ENCODE data around the gene FXYD5.

FXYD5 gene

GRCh38 chr19:35160629-35161433 is 6.3 kb downstream of the FXYD5 start:
- Histone ChIP-seq H3K4me3 (ENCODE audit: low read length) (no peak overlapping the region), H3K27ac (ENCODE audit: low read depth, low read length) (no peak overlapping the region), H3K9me3 (ENCODE audit: control insufficient read depth, insufficient read depth, low read length) (no peaks in the 10 kb centered on the region), H3K9me2 (replicated peaks; ENCODE audit: control insufficient read depth, low read length) (no peaks in the 10 kb centered on the region), H3K27me3 (ENCODE audit: control insufficient read depth, low read length) (no peaks in the 10 kb centered on the region), H4K20me1 (ENCODE audit: control insufficient read depth, insufficient read depth, low read depth, low read length) (no peaks in the 10 kb centered on the region), H3K4me1 (ENCODE audit: control insufficient read depth, low read length) (peaks cover 7% of the 10 kb centered on the region), H3F3A (ENCODE audit: control insufficient read depth, insufficient read depth) (no peaks in the 10 kb centered on the region), H3K79me2 (ENCODE audit: control insufficient read depth, low read length) (peaks cover 2% of the 10 kb centered on the region), H3K36me3 (ENCODE audit: control insufficient read depth, low read length) (peaks cover 60% of the 10 kb centered on the region), H3K4me2 (ENCODE audit: low read length) (no peak overlapping the region)
- no peak for TF ChIP-seq CTCF (IDR thresholded peaks at IDR 0.05; ENCODE audit: low read depth, low read length, poor library complexity, severe bottlenecking)
- TF ChIP-seq EZH2phosphoT487 (IDR thresholded peaks at IDR 0.05; ENCODE audit: borderline replicate concordance, low read length), result no peak

- Histone ChIP-seq H3K4me2 (ENCODE audit: low read length) (no peak overlapping the region), H3K9me3 (ENCODE audit: control insufficient read depth, insufficient read depth, low read length) (no peaks in the 10 kb centered on the region), H3K4me1 (ENCODE audit: control insufficient read depth, low read length) (peaks cover 3% of the 10 kb centered on the region), H3K4me3 (ENCODE audit: low read length) (no peak overlapping the region), H3K27ac (ENCODE audit: low read depth, low read length) (no peak overlapping the region), H4K20me1 (ENCODE audit: control insufficient read depth, insufficient read depth, low read depth, low read length) (no peaks in the 10 kb centered on the region), H3F3A (ENCODE audit: control insufficient read depth, insufficient read depth) (no peaks in the 10 kb centered on the region), H3K79me2 (ENCODE audit: control insufficient read depth, low read length) (no peaks in the 10 kb centered on the region), H3K27me3 (ENCODE audit: control insufficient read depth, low read length) (no peaks in the 10 kb centered on the region), H3K36me3 (ENCODE audit: control insufficient read depth, low read length) (peaks cover 64% of the 10 kb centered on the region), H3K9me2 (replicated peaks; ENCODE audit: control insufficient read depth, low read length) (no peaks in the 10 kb centered on the region)
- TF ChIP-seq CTCF (IDR thresholded peaks at IDR 0.05; ENCODE audit: low read depth, low read length, poor library complexity, severe bottlenecking) (no peak), EZH2phosphoT487 (IDR thresholded peaks at IDR 0.05; ENCODE audit: borderline replicate concordance, low read length) (no peak)
These were observed 6.9 kb downstream of the FXYD5 start for GRCh38 chr19:35161434-35161743.

- Histone ChIP-seq H3K79me2 (ENCODE audit: control insufficient read depth, low read length) (no peaks in the 10 kb centered on the region), H3K36me3 (ENCODE audit: control insufficient read depth, low read length) (peaks cover 68% of the 10 kb centered on the region), H3K27me3 (ENCODE audit: control insufficient read depth, low read length) (no peaks in the 10 kb centered on the region), H3K9me3 (ENCODE audit: control insufficient read depth, insufficient read depth, low read length) (no peaks in the 10 kb centered on the region), H3K4me1 (ENCODE audit: control insufficient read depth, low read length) (peaks cover 14% of the 10 kb centered on the region), H3K4me3 (ENCODE audit: low read length) (no peak overlapping the region), H3K9me2 (replicated peaks; ENCODE audit: control insufficient read depth, low read length) (no peaks in the 10 kb centered on the region), H3K4me2 (ENCODE audit: low read length) (no peak overlapping the region), H4K20me1 (ENCODE audit: control insufficient read depth, insufficient read depth, low read depth, low read length) (no peaks in the 10 kb centered on the region), H3K27ac (ENCODE audit: low read depth, low read length) (no peak overlapping the region), H3F3A (ENCODE audit: control insufficient read depth, insufficient read depth) (no peaks in the 10 kb centered on the region)
- TF ChIP-seq EZH2phosphoT487 (IDR thresholded peaks at IDR 0.05; ENCODE audit: borderline replicate concordance, low read length), result no peak
- TF ChIP-seq CTCF (IDR thresholded peaks at IDR 0.05; ENCODE audit: low read depth, low read length, poor library complexity, severe bottlenecking), result no peak
These were observed 8.2 kb downstream of the FXYD5 start for GRCh38 chr19:35162471-35163326.
